T-helper 1 cell (primary cell): ENCODE data around the gene HERC4.
A peak's percentile ranks its signal among the peaks of the same experiment; 100 is the strongest.

ENCODE experiments used
- DNase-seq, 5 donors: peaks; one replicate each; pipeline ENCODE4 v3.0.0-alpha.2; 2012 to 2020
- total RNA-seq, 4 donors: gene quantifications; one replicate each; lab custom pipeline; 2026; lab: John Stamatoyannopoulos, UW

HERC4 gene
- 60.3 to 136 (median 104) reads per million in 4 donors for total RNA-seq

- peak; percentile 85 to 92 (median 89) for DNase-seq
Measured at GRCh38 chr10:68074775-68075549, at the start of gene HERC4. HERC4 (minus strand) TSS chr10:68075283; CDS start chr10:68073108, 2,175 bp downstream.

DNA sequence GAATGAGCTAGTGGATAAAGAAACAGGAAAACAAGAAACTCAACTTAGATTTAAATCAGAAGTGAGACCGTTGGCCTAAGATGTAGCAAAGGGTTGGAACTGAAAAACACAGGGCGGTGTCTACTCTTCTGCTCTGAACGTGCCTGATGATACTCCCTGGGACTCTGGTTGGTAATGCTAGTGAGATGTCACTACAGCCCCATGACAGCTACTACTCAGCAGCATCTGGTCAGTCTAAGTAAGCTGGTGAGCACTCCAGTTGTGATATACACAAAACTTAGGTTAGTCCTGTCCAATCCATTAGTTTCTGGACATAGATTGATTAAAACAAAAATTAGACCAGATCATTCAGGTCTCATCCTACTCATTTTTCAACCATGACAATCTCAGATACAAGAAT is 49.6 kb upstream of the HERC4 start:
- DNase-seq: no peak

GRCh38 chr10:68121852-68122251 is 46.8 kb upstream of the HERC4 start:
- DNase-seq: no peak

DNA sequence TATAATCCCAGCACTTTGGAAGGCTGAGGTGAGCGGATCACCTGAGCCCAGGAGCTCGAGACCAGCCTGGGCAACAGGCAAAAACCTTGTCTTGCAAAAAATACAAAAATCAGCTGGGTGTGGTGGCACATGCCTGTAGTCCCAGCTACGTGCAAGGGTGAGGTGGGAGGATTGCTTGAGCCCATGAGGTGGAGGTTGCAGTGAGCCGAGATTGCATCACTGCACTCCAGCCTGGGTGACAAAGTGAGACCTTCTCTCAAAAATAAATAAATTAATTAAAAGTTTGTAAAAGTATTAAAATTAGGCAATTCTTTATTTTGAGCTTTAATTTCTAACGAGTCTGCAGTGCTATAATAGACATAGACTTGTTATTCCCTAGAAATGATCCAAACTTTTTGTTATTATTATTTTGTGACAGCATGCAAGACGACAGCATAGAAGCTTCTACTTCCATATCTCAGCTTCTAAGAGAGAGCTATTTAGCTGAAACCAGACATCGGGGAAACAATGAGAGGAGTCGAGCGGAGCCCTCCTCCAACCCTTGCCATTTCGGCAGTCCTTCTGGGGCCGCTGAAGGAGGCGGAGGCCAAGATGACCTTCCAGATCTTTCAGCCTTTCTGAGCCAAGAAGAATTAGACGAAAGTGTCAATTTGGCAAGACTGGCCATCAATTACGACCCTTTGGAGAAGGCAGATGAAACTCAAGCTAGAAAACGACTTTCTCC is 46.1 kb upstream of the HERC4 start:
- no peak for DNase-seq

- DNase-seq: no peak
Measured at GRCh38 chr10:68118657-68119056, 43.6 kb upstream of the HERC4 start.

GRCh38 chr10:68112837-68113236 is 37.8 kb upstream of the HERC4 start:
- no peak for DNase-seq

GRCh38 chr10:68111584-68111983 is 36.5 kb upstream of the HERC4 start:
- DNase-seq: no peak

DNA sequence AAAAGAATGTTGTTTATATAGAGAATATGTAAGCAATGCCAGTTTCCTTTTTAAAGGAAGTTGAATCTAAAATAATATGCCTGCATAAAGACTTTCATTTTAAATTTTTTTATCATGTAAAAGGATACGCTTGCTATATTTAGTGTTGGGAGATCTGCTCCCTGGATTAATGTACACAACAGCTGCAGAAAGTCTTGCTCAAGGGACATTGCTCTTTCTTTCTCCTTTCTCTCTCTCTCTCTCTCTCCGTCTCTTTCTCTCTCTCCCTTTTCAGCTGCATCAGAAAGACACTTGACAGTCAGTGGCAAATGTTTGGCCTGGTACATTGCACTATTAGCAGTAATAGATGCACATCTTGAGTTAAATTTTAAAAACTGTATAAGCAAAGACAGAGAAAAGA is 34.9 kb upstream of the HERC4 start:
- DNase-seq: no peak

DNA sequence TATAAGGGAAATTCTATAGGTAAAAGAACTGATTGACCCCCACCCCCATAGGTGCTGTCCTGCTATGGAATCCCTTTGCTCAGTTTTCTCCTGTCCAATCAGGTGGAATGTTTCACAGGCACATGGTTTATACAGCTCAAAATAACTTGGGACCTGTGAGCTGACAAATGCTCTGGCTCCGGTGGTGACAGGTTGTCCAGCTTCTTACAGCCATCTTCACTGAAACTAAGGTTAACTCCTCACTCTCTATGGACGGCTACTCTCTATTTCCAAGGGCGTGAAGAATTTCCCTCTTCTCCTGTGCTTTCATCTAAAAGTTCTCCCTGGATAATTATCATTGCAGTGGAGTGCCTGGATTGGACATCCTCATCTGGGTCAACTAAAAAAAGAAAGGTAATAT is 34.2 kb upstream of the HERC4 start, which contains the start of gene MYPN:
Gene MYPN, plus strand, starts transcription at position 158 of the 400 bp plus-strand sequence. CDS start 11,951 bp downstream, outside the sequence.
- no peak for DNase-seq

- DNase-seq: no peak
Measured at GRCh38 chr10:68108653-68109052, 33.6 kb upstream of the HERC4 start.

- DNase-seq: no peak
Measured at GRCh38 chr10:68108051-68108450, 33.0 kb upstream of the HERC4 start.

GRCh38 chr10:68107651-68108050 is 32.6 kb upstream of the HERC4 start:
- DNase-seq: no peak

DNA sequence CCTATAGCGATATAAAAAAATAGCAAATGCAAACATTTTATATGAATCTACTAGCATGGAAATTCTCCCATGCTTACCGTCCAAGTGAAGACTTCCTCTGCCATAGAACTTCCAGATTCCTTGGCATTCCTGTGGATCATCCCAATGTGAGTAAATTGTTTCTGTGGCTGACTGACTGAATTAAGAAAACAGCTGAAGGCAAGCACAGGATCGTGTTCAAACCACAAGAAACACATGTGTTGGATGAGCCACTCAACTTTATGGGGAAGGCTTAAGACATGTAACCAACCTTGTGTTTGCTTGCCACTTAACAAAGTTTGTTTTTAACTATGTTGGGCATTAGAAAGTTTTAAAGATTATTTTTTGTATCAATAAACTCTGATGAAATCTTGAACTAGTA is 31.6 kb upstream of the HERC4 start:
- no peak for DNase-seq

- DNase-seq: peak in 1 of 5 donors; percentile 8
Measured at GRCh38 chr10:68105820-68106219, 30.7 kb upstream of the HERC4 start.

DNA sequence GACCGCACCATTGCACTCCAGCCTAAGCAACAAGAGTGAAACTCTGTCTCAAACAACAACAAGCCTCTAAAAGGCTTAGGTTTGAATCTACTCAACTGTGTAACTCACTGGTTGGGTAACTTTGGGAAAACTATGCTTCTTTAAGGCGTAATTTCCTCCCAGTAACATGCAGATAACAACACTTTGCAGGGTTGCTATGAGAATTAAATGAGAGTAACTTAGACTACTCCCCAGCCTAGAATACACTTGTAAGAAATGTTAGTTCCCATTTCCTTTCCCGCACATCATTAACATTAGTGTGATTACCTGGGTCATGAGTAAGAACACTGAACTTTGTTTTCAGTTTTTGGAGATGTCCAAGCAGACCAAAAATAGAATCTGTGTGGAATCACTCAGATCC is 28.8 kb upstream of the HERC4 start:
- no peak for DNase-seq

GRCh38 chr10:68103261-68103878 is 28.3 kb upstream of the HERC4 start:
- no peak for DNase-seq

- no peak for DNase-seq
Measured at GRCh38 chr10:68101066-68101465, 26.0 kb upstream of the HERC4 start.

DNA sequence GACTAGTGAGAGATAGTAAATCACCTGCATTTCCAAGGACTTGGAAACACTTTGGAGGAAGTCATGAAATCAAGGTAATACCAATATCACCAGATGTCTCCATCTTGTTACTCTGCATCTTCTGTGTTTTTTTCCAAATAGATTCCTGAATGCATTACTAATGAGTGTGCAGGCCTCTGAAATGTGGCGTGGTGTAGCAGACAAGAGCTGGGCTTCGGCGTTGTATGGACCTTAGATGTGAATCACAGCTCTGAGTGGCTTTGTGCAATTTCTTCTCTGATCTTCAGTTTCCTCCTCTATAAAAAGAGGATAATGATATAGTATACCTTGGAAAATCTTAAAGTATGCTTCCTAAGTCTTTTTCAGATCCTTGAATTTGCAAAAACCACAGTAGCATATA is 24.7 kb upstream of the HERC4 start:
- no peak for DNase-seq

DNA sequence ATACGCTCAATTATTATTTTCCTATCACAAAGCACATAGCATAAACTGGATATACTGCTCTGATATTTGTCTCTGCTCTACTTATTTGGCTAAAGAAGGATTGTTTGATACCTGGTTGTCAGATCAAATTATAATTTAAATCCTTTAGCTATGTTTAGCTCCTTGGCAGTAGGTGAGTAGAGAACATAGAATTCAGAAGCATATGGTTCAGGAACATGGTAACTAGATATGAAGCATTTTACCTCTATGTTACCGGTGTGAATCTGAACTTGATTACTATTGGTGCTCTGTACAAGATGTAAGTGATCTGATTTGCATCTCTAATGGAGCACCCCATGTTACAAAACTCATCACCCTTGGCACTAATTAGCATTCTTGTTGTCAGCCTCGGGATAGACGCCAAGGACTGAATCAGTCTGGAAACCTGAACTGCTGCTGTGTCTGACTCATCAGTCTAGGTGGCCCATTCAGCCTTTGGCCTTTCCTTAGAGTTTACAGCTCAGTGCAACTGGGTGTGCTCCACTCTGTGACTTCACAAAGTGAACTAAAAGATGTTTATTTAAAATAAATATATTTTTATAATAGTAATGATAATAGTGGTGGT is 21.9 kb upstream of the HERC4 start:
- DNase-seq: no peak

DNA sequence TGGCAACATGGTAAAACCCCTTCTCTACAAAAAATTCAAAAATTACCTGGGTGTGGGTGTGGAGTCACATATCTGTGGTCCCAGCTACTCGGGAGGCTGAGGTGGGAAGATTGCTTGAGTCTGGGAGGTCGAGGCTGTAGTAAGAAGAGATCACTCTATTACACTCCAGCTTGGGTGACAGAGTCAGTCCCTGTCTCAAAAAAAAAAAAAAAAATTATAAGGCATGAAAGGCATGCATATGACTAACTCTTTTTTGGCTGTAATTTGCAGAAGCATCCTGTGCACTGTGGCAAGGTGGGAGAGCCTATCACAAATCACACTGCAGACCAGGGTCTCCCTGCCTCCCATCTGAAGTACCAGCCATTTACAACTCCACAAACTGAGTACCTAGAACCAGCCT is 20.1 kb upstream of the HERC4 start:
- DNase-seq: no peak

DNA sequence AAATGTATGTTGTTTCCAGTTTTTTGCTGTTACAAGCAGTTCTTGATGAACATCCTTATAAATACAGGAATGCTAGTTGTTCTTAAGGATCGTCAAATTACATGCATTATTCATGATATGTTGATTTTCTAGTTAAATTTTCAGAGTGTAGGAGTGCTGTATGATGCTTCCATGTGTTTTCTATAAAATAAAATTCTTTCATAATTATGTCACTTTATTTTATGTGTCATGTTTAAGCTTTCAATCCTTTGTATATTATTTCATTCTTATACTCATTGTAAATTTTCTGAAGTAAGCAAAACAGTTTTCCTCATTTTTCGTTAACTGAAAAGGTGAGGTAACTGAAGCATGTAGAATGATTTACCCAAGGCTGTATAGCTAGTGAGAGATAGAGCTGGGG is 17.4 kb upstream of the HERC4 start:
- DNase-seq: no peak

DNA sequence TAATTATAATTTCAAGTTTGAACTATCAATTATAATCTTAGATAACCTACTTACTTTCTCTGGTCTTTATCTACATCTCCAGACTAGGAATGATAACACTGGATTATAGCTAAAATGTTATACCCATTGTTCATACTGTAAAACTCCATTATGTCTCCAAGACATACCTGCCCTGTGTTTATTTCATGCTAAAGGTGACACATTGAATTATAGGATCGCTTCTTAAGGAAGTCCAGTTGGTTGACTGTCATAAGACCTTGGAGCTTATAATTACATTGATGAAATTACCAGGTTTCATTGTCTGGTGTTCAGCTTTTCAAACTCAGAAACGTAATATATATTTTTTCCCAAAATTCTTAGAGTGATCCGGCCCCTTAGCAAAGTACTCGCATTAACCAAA is 15.5 kb upstream of the HERC4 start:
- DNase-seq: no peak

DNA sequence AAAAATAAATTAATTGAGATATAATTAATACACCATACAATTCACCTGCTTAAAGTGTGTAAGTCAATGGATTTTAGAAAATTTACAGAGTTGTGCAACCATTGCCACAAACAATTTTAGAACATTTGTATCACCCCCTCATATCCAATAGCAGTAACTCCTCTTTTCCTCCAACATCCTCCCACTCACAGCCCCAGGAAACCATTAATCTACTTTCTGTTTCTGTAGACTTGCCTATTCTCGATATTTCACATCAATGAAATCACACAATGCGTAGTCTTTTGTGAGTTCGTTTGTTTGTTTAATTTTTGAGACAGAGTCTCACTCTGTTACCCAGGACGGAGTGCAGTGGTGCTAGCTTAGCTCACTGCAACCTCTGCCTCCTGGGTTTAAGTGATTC is 13.7 kb upstream of the HERC4 start:
- peak in 1 of 5 donors; percentile 61 for DNase-seq
